ENCODE measurements around the gene MEX3B.

DNA sequence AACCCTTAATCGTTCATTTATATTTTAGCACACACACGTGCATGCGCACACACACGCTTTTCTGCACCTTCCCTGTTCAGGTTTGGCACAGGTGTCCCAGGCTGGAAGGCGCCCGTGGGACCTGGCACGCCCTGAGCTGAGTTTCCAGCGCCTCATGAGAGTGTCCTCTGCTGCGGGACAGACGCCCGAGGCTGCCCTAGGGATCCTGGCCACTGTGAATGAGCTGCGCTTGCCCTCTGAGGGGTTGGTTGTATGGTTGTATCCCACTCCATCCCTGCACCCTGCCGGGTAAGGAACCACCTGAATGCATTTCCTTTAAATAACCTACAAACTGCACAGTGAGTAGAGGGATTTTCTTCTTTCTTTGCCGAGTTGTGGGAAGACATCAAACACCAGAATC is 12.2 kb upstream of the MEX3B start:
- TF ChIP-seq TAF1 (IDR thresholded peaks at IDR 0.05; ENCODE audit: borderline replicate concordance, low read depth, low read length) (no peak), POLR2A (IDR thresholded peaks at IDR 0.05; ENCODE audit: low read depth, low read length) (no peak)
